ENCODE data around the gene COL9A3. TPM values are rescaled to one million over a fixed set of nuclear protein-coding genes. Genes with fewer than 3 reads are reported as not detected.

The COL9A3 gene
- total RNA-seq, 5 donors from 2014 or later (not counting 1 experiment from before 2014, with no cell fraction given): 0.51 to 2.1 (median 0.75) TPM; not detected in 1

GRCh38 chr20:62812181-62812906 lies 4.5 kb upstream of the COL9A3 start:
- Histone ChIP-seq H3K9me3 (no peaks in the 10 kb centered on the region), H3K36me3 (ENCODE audit: control insufficient read depth in 2 of 2, extremely low read depth in 1 of 2, insufficient read depth in 1 of 2, low read length in 1 of 2) (peaks cover 31 to 56% of the 10 kb centered on the region in 2 donors), H3K4me1 (ENCODE audit: control insufficient read depth in 1 of 2, extremely low read depth in 1 of 2, insufficient read depth in 2 of 2, low read length in 2 of 2) (peaks cover 3 to 54% of the 10 kb centered on the region in 2 experiments), H3K4me3 (ENCODE audit: control insufficient read depth in 1 of 2, extremely low read depth in 1 of 2, low read length in 1 of 2) (no peak overlapping the region), H3K27me3 (replicated peaks in 1 of 2; ENCODE audit: control insufficient read depth in 2 of 2, extremely low read depth in 1 of 2, insufficient read depth in 2 of 2, low read length in 1 of 2) (peaks cover 0 to 28% of the 10 kb centered on the region in 2 experiments), H3K27ac (ENCODE audit: low read length) (no peak overlapping the region)
- ChIA-PET POLR2A (no interaction called here), CTCF (no interaction called here)
- no peak for ATAC-seq (replicated peaks in 1 of 4)
- no peak overlapping the region for H3K4me3 Mint-ChIP-seq
- no peak overlapping the region for H3K27ac Mint-ChIP-seq
- peaks cover 0 to 16% of the 10 kb centered on the region in 2 donors for H3K27me3 Mint-ChIP-seq
- 91% methylated on average over 35 of the region's 43 CpGs for WGBS (ENCODE audit: insufficient coverage)
- no peak for DNase-seq
- peaks cover 11% of the 10 kb centered on the region for H3K36me3 Mint-ChIP-seq
- peaks cover 7 to 24% (median 20%) of the 10 kb centered on the region in 3 donors for H3K4me1 Mint-ChIP-seq
- H3K9me3 Mint-ChIP-seq: no peaks in the 10 kb centered on the region

DNA sequence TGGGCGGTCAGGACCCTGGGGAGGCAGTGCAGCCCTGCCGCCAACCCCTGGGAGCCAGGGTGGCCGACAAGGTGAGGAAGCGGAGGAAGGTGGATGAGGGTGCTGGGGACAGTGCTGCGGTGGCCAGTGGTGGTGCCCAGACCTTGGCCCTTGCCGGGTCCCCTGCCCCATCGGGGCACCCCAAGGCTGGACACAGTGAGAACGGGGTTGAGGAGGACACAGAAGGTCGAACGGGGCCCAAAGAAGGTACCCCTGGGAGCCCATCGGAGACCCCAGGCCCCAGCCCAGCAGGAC lies 4.0 kb upstream of the COL9A3 start:
- ChIA-PET POLR2A (no interaction called here), CTCF (no interaction called here)
- ATAC-seq (replicated peaks in 1 of 4): no peak
- 99% methylated on average over 11 of the region's 11 CpGs for WGBS (ENCODE audit: insufficient coverage)
- no peaks in the 10 kb centered on the region for H3K9me3 ChIP-seq
- Mint-ChIP-seq H3K9me3 (no peaks in the 10 kb centered on the region), H3K4me3 (no peak overlapping the region), H3K27ac (no peak overlapping the region), H3K36me3 (peaks cover 11% of the 10 kb centered on the region), H3K27me3 (peaks cover 0 to 18% of the 10 kb centered on the region in 2 donors), H3K4me1 (peaks cover 6 to 19% (median 18%) of the 10 kb centered on the region in 3 donors)
- peaks cover 0 to 33% of the 10 kb centered on the region in 2 experiments for H3K27me3 ChIP-seq (replicated peaks in 1 of 2; ENCODE audit: control insufficient read depth in 2 of 2, extremely low read depth in 1 of 2, insufficient read depth in 2 of 2, low read length in 1 of 2)
- H3K27ac ChIP-seq (ENCODE audit: low read length): no peak overlapping the region
- H3K4me3 ChIP-seq (ENCODE audit: control insufficient read depth in 1 of 2, extremely low read depth in 1 of 2, low read length in 1 of 2): no peak overlapping the region
- peaks cover 29 to 51% of the 10 kb centered on the region in 2 donors for H3K36me3 ChIP-seq (ENCODE audit: control insufficient read depth in 2 of 2, extremely low read depth in 1 of 2, insufficient read depth in 1 of 2, low read length in 1 of 2)
- peaks cover 3 to 53% of the 10 kb centered on the region in 2 experiments for H3K4me1 ChIP-seq (ENCODE audit: control insufficient read depth in 1 of 2, extremely low read depth in 1 of 2, insufficient read depth in 2 of 2, low read length in 2 of 2)
- DNase-seq: no peak

- no peak for DNase-seq
- H3K27ac ChIP-seq (ENCODE audit: low read length): no peak overlapping the region
- peaks cover 29 to 43% of the 10 kb centered on the region in 2 donors for H3K36me3 ChIP-seq (ENCODE audit: control insufficient read depth in 2 of 2, extremely low read depth in 1 of 2, insufficient read depth in 1 of 2, low read length in 1 of 2)
- peaks cover 0 to 40% of the 10 kb centered on the region in 2 experiments for H3K27me3 ChIP-seq (replicated peaks in 1 of 2; ENCODE audit: control insufficient read depth in 2 of 2, extremely low read depth in 1 of 2, insufficient read depth in 2 of 2, low read length in 1 of 2)
- Mint-ChIP-seq H3K36me3 (peaks cover 7% of the 10 kb centered on the region), H3K27ac (no peak overlapping the region), H3K4me3 (no peak overlapping the region), H3K27me3 (peaks cover 0 to 25% of the 10 kb centered on the region in 2 donors), H3K4me1 (peaks cover 0 to 15% (median 13%) of the 10 kb centered on the region in 3 donors), H3K9me3 (no peaks in the 10 kb centered on the region)
- 93% methylated on average over 10 of the region's 13 CpGs for WGBS (ENCODE audit: insufficient coverage)
- H3K9me3 ChIP-seq: no peaks in the 10 kb centered on the region
- no peak for ATAC-seq (replicated peaks in 1 of 4)
- peaks cover 3 to 45% of the 10 kb centered on the region in 2 experiments for H3K4me1 ChIP-seq (ENCODE audit: control insufficient read depth in 1 of 2, extremely low read depth in 1 of 2, insufficient read depth in 2 of 2, low read length in 2 of 2)
- no peak overlapping the region for H3K4me3 ChIP-seq (ENCODE audit: control insufficient read depth in 1 of 2, extremely low read depth in 1 of 2, low read length in 1 of 2)
- POLR2A ChIA-PET: no interaction called here
- CTCF ChIA-PET: interaction anchor here in 1 of 2 donors (0.6 kb wide), 1 partner anchor 33 kb away, joined by 3 read pairs; no protein-coding TSS in a partner anchor
Measured at GRCh38 chr20:62813588-62813987, 3.3 kb upstream of the COL9A3 start.

GRCh38 chr20:62814060-62814708 lies 2.7 kb upstream of the COL9A3 start:
- ATAC-seq (replicated peaks in 1 of 4): peak in 2 of 4 experiments; percentile 5 to 10
- H3K27me3 Mint-ChIP-seq: peaks cover 0 to 26% of the 10 kb centered on the region in 2 donors

DNA sequence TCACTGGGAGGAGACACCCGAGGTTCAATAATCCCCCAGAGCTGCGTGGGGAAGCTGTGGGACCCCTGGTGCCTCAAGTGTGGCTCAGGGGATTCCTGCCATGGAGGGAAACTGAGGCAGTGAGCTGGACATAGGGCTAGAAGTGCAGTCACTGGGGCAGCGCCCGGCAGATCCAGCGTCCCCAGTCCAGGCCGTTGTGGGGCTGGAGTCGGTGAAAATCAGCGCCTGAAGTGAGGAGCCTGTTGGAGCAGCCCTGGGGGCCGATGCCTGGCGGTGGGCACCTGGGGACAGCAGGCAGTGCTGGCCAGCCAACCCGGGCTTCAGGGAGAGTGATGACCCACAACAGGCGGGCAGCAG lies 2.2 kb upstream of the COL9A3 start:
- no peak overlapping the region for H3K4me3 Mint-ChIP-seq

More at GRCh38 chr20:62814060-62814708, 2.7 kb upstream of the COL9A3 start:
- DNase-seq: no peak
- Histone ChIP-seq H3K27me3 (replicated peaks in 1 of 2; ENCODE audit: control insufficient read depth in 2 of 2, extremely low read depth in 1 of 2, insufficient read depth in 2 of 2, low read length in 1 of 2) (peaks cover 0 to 46% of the 10 kb centered on the region in 2 experiments), H3K9me3 (no peaks in the 10 kb centered on the region), H3K27ac (ENCODE audit: low read length) (no peak overlapping the region), H3K36me3 (ENCODE audit: control insufficient read depth in 2 of 2, extremely low read depth in 1 of 2, insufficient read depth in 1 of 2, low read length in 1 of 2) (peaks cover 29 to 39% of the 10 kb centered on the region in 2 donors), H3K4me1 (ENCODE audit: control insufficient read depth in 1 of 2, extremely low read depth in 1 of 2, insufficient read depth in 2 of 2, low read length in 2 of 2) (peaks cover 3 to 43% of the 10 kb centered on the region in 2 experiments), H3K4me3 (ENCODE audit: control insufficient read depth in 1 of 2, extremely low read depth in 1 of 2, low read length in 1 of 2) (no peak overlapping the region)
- Mint-ChIP-seq H3K36me3 (peaks cover 5% of the 10 kb centered on the region), H3K27ac (no peak overlapping the region), H3K4me3 (no peak overlapping the region), H3K9me3 (no peaks in the 10 kb centered on the region), H3K4me1 (peaks cover 0 to 15% (median 11%) of the 10 kb centered on the region in 3 donors)
- ChIA-PET CTCF (interaction anchor here in 1 of 2 donors (0.6 kb wide), 1 partner anchor 33 kb away, joined by 3 read pairs; no protein-coding TSS in a partner anchor), POLR2A (no interaction called here)
- 82% methylated on average over 9 of the region's 13 CpGs for WGBS (ENCODE audit: insufficient coverage)

GRCh38 chr20:62815066-62815991 lies 1.5 kb upstream of the COL9A3 start:
- Mint-ChIP-seq H3K4me3 (peak overlapping the region in 1 of 3 donors; percentile 50), H3K4me1 (peaks cover 0 to 15% (median 11%) of the 10 kb centered on the region in 3 donors), H3K27me3 (peaks cover 0 to 31% of the 10 kb centered on the region in 2 donors), H3K27ac (no peak overlapping the region), H3K9me3 (no peaks in the 10 kb centered on the region), H3K36me3 (peaks cover 2% of the 10 kb centered on the region)
- Histone ChIP-seq H3K36me3 (ENCODE audit: control insufficient read depth in 2 of 2, extremely low read depth in 1 of 2, insufficient read depth in 1 of 2, low read length in 1 of 2) (peaks cover 19 to 27% of the 10 kb centered on the region in 2 donors), H3K4me3 (ENCODE audit: control insufficient read depth in 1 of 2, extremely low read depth in 1 of 2, low read length in 1 of 2) (no peak overlapping the region), H3K27ac (ENCODE audit: low read length) (no peak overlapping the region), H3K27me3 (replicated peaks in 1 of 2; ENCODE audit: control insufficient read depth in 2 of 2, extremely low read depth in 1 of 2, insufficient read depth in 2 of 2, low read length in 1 of 2) (peaks cover 0 to 58% of the 10 kb centered on the region in 2 experiments), H3K9me3 (no peaks in the 10 kb centered on the region), H3K4me1 (ENCODE audit: control insufficient read depth in 1 of 2, extremely low read depth in 1 of 2, insufficient read depth in 2 of 2, low read length in 2 of 2) (peaks cover 3 to 35% of the 10 kb centered on the region in 2 experiments)
- ChIA-PET CTCF (no interaction called here), POLR2A (no interaction called here)
- 46% methylated on average over 24 of the region's 24 CpGs for WGBS (ENCODE audit: insufficient coverage)
- ATAC-seq (replicated peaks in 1 of 4) (peak in 3 of 4 experiments; percentile 1 to 23 (median 3)), DNase-seq (no peak)

More for the DNA sequence above, 2.2 kb upstream of the COL9A3 start:
- Histone ChIP-seq H3K27ac (ENCODE audit: low read length) (no peak overlapping the region), H3K27me3 (replicated peaks in 1 of 2; ENCODE audit: control insufficient read depth in 2 of 2, extremely low read depth in 1 of 2, insufficient read depth in 2 of 2, low read length in 1 of 2) (peaks cover 0 to 51% of the 10 kb centered on the region in 2 experiments), H3K9me3 (no peaks in the 10 kb centered on the region), H3K4me1 (ENCODE audit: control insufficient read depth in 1 of 2, extremely low read depth in 1 of 2, insufficient read depth in 2 of 2, low read length in 2 of 2) (peaks cover 3 to 39% of the 10 kb centered on the region in 2 experiments), H3K4me3 (ENCODE audit: control insufficient read depth in 1 of 2, extremely low read depth in 1 of 2, low read length in 1 of 2) (no peak overlapping the region), H3K36me3 (ENCODE audit: control insufficient read depth in 2 of 2, extremely low read depth in 1 of 2, insufficient read depth in 1 of 2, low read length in 1 of 2) (peaks cover 25 to 34% of the 10 kb centered on the region in 2 donors)
- Mint-ChIP-seq H3K36me3 (peaks cover 2% of the 10 kb centered on the region), H3K27ac (no peak overlapping the region), H3K9me3 (no peaks in the 10 kb centered on the region), H3K27me3 (peaks cover 0 to 26% of the 10 kb centered on the region in 2 donors), H3K4me1 (peaks cover 0 to 15% (median 11%) of the 10 kb centered on the region in 3 donors)
- ATAC-seq (replicated peaks in 1 of 4): no peak
- DNase-seq: no peak
- 72% methylated on average over 11 of the region's 12 CpGs for WGBS (ENCODE audit: insufficient coverage)
- ChIA-PET CTCF (no interaction called here), POLR2A (no interaction called here)
